CD4-positive, alpha-beta T cell (primary cell): Measurements from ENCODE around the gene NDUFAF3. TPM values are rescaled to one million over a fixed set of nuclear protein-coding genes. Genes with fewer than 3 reads are reported as not detected.

ENCODE experiments used
- ATAC-seq: fragments of 200-7000 bp; cut with Tn5 transposase; one replicate; pipeline ENCODE4 v1.10.0; 2022; ENCODE audit warnings: mild to moderate bottlenecking; ENCODE audit not compliant: poor library complexity
- CTCF ChIA-PET: fragments of 350-600 bp; sonication (Branson Sonifier 250); formaldehyde crosslinking; loops from one replicate; lab custom pipeline; 2021; ENCODE audit warnings: antibody characterized with exemption, inconsistent platforms; lab: Charles Lee
- POLR2A ChIA-PET: fragments of 350-600 bp; sonication (Branson Sonifier 250); formaldehyde crosslinking; loops from one replicate; lab custom pipeline; 2021; ENCODE audit warnings: antibody characterized with exemption, inconsistent platforms; lab: Charles Lee
- DNase-seq, 14 experiments: peaks; one replicate each; pipeline ENCODE4 v3.0.0-alpha.2; 2013 to 2020; ENCODE audit warnings: mixed read lengths in 2 of 14
- H3K27ac ChIP-seq, 2 donors: one replicate each; pipeline versions ENCODE4 v1.5.1 to v1.7.0; 2013; ENCODE audit warnings: low read length in 2 of 2, low read depth in 1 of 2, mild to moderate bottlenecking in 1 of 2
- H3K27me3 ChIP-seq, 2 experiments: 1 replicate in 1 of 2; 2 replicates in 1 of 2; pipeline versions ENCODE4 v1.6.1 to v1.7.0; 2013; ENCODE audit warnings: low read length in 2 of 2, control low read depth in 1 of 2, mild to moderate bottlenecking in 1 of 2, moderate library complexity in 1 of 2; ENCODE audit not compliant: insufficient read depth in 2 of 2, control insufficient read depth in 1 of 2
- H3K36me3 ChIP-seq: one replicate; pipeline ENCODE4 v1.6.1; 2013; ENCODE audit warnings: low read length, control low read depth; ENCODE audit not compliant: insufficient read depth
- H3K4me1 ChIP-seq: one replicate; pipeline ENCODE4 v1.6.1; 2013; ENCODE audit warnings: low read length, control low read depth; ENCODE audit not compliant: insufficient read depth
- H3K4me3 ChIP-seq: one replicate; pipeline ENCODE4 v1.5.1; 2013; ENCODE audit warnings: mild to moderate bottlenecking, low read length, moderate library complexity
- H3K9me3 ChIP-seq, 2 experiments: 1 replicate in 1 of 2; 2 replicates in 1 of 2; pipeline versions ENCODE4 v1.6.1 to v1.7.0; 2013; ENCODE audit warnings: low read length in 2 of 2, mild to moderate bottlenecking in 2 of 2, control low read depth in 1 of 2, moderate library complexity in 1 of 2; ENCODE audit not compliant: control insufficient read depth in 1 of 2, insufficient read depth in 1 of 2
- H3K27ac Mint-ChIP-seq: one replicate; pipeline ENCODE4 v1.8.0; 2020; ENCODE audit warnings: mixed read lengths
- H3K27me3 Mint-ChIP-seq: one replicate; pipeline ENCODE4 v1.8.0; 2021; ENCODE audit warnings: mixed read lengths
- H3K36me3 Mint-ChIP-seq: one replicate; pipeline ENCODE4 v1.8.0; 2021; ENCODE audit warnings: low read depth, mixed read lengths
- H3K4me1 Mint-ChIP-seq: one replicate; pipeline ENCODE4 v1.8.0; 2021; ENCODE audit warnings: low read depth, mixed read lengths
- H3K4me3 Mint-ChIP-seq: one replicate; pipeline ENCODE4 v1.8.0; 2020; ENCODE audit warnings: mild to moderate bottlenecking, mixed read lengths
- H3K9me3 Mint-ChIP-seq: one replicate; pipeline ENCODE4 v1.8.0; 2020; ENCODE audit warnings: mixed read lengths
- intact Hi-C, 2 experiments: fragments of 100-400 bp; cut with DNase I in 1 of 2; cut with micrococcal nuclease in 1 of 2; formaldehyde crosslinking; loops; one replicate each; pipeline versions ENCODE4 v1.15.1 to v1.9.0; 2023 to 2025; cut with DNase I, micrococcal nuclease
- total RNA-seq, 174 experiments: library from RNA in 2 of 174; stranded (reverse) in 2 of 174; gene quantifications; one replicate each; pipeline ENCODE4 v1.2.3 and lab custom pipeline; 2021 to 2026
- TF ChIP-seq, protein P1 (sequence below): fragments of 200-600 bp; IDR thresholded peaks from one replicate; pipeline ENCODE4 v1.8.0; 2022; ENCODE audit warnings: antibody characterized with exemption, mild to moderate bottlenecking

Gene NDUFAF3
- total RNA-seq, 2 experiments from 2014 or later, result 52.7 to 53.2 TPM

DNA sequence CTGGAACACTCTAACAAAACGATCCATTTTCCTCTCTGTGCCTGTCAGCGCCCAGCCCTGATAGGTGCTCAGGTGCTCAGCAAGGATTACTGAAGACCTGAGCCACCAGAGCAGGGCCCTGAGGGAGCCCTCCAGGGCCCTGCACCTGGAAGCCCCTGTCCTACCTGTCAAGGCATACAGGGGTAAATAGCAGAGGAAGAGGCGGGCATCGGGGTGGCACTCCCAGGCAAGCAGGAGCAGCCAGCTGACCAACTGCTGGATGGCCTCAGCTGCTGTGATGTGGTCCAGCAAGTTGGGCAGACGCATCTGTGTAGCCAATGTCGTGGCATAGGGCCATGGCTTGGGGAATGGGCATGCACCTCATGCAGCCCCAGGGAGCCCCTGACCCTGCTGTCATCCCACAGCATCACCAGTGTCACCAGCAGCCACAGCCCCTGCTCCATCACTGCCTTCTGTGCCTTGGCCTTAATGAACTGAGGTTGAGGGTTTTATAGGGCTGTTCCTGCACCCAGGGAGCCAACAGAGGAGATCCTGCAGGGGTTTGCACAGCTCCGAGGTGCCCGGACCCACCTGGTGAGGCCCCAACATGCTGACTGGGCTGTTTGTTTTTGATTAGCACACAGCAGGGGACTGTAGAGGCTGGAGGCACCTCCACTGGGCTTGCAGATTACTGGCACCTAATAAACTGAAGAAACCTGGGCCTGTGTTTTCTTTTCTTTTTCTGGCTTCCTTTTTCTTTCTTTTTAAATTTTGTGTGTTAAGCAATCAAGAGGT is 22.6 kb upstream of the NDUFAF3 start:
- CTCF ChIA-PET, result no interaction called here

DNA sequence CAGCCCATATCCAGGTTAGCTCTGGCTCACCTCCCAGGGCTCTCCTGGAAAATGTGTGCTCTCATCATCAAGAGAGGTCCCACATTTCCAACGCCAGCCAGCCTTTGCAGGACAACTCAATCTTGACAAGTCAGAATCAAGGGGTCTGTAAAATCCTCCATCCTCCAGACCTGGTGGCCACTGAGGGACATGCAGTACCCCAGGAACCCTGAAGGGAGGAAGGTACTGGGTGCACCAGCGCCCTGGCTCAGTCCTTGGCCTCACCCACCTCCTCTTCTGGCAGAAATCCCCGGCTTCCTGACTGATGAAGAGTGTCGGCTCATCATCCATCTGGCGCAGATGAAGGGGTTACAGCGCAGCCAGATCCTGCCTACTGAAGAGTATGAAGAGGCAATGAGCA is 20.8 kb upstream of the NDUFAF3 start:
- no peak overlapping the region for H3K4me3 ChIP-seq
- H3K27ac ChIP-seq, result no peak overlapping the region
- no peak for DNase-seq
- H3K9me3 ChIP-seq, result no peaks in the 10 kb centered on the region
- TF ChIP-seq, protein P1, sequence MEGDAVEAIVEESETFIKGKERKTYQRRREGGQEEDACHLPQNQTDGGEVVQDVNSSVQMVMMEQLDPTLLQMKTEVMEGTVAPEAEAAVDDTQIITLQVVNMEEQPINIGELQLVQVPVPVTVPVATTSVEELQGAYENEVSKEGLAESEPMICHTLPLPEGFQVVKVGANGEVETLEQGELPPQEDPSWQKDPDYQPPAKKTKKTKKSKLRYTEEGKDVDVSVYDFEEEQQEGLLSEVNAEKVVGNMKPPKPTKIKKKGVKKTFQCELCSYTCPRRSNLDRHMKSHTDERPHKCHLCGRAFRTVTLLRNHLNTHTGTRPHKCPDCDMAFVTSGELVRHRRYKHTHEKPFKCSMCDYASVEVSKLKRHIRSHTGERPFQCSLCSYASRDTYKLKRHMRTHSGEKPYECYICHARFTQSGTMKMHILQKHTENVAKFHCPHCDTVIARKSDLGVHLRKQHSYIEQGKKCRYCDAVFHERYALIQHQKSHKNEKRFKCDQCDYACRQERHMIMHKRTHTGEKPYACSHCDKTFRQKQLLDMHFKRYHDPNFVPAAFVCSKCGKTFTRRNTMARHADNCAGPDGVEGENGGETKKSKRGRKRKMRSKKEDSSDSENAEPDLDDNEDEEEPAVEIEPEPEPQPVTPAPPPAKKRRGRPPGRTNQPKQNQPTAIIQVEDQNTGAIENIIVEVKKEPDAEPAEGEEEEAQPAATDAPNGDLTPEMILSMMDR, result no peak
- no peaks in the 10 kb centered on the region for H3K27me3 ChIP-seq
- POLR2A ChIA-PET, result interaction anchor here (1.2 kb wide), 1 partner anchor 28 kb away, joined by 3 read pairs; the partner anchor contains the start of gene IMPDH2
- peaks cover 3% of the 10 kb centered on the region for H3K4me1 ChIP-seq
- CTCF ChIA-PET, result no interaction called here
- H3K4me3 Mint-ChIP-seq, result no peak overlapping the region
- H3K27ac Mint-ChIP-seq, result no peak overlapping the region
- intact Hi-C loops, result no loop called here
- no peaks in the 10 kb centered on the region for H3K36me3 Mint-ChIP-seq
- ATAC-seq, result no peak
- peaks cover 8% of the 10 kb centered on the region for H3K36me3 ChIP-seq
- no peaks in the 10 kb centered on the region for H3K9me3 Mint-ChIP-seq
- peaks cover under 1% of the 10 kb centered on the region for H3K4me1 Mint-ChIP-seq
- no peaks in the 10 kb centered on the region for H3K27me3 Mint-ChIP-seq

More for the DNA sequence above, 22.6 kb upstream of the NDUFAF3 start:
- POLR2A ChIA-PET, result no interaction called here
- Mint-ChIP-seq H3K36me3 (peaks cover 10% of the 10 kb centered on the region), H3K4me3 (no peak overlapping the region), H3K27ac (peak overlapping the region; percentile 44), H3K9me3 (no peaks in the 10 kb centered on the region), H3K27me3 (no peaks in the 10 kb centered on the region), H3K4me1 (no peaks in the 10 kb centered on the region)
- Histone ChIP-seq H3K27ac (no peak overlapping the region), H3K4me1 (no peaks in the 10 kb centered on the region), H3K4me3 (no peak overlapping the region), H3K9me3 (no peaks in the 10 kb centered on the region), H3K36me3 (peaks cover 12% of the 10 kb centered on the region), H3K27me3 (no peaks in the 10 kb centered on the region)
- TF ChIP-seq, protein P1, result no peak
- ATAC-seq (no peak), DNase-seq (no peak)
- intact Hi-C loops, result no loop called here

DNA sequence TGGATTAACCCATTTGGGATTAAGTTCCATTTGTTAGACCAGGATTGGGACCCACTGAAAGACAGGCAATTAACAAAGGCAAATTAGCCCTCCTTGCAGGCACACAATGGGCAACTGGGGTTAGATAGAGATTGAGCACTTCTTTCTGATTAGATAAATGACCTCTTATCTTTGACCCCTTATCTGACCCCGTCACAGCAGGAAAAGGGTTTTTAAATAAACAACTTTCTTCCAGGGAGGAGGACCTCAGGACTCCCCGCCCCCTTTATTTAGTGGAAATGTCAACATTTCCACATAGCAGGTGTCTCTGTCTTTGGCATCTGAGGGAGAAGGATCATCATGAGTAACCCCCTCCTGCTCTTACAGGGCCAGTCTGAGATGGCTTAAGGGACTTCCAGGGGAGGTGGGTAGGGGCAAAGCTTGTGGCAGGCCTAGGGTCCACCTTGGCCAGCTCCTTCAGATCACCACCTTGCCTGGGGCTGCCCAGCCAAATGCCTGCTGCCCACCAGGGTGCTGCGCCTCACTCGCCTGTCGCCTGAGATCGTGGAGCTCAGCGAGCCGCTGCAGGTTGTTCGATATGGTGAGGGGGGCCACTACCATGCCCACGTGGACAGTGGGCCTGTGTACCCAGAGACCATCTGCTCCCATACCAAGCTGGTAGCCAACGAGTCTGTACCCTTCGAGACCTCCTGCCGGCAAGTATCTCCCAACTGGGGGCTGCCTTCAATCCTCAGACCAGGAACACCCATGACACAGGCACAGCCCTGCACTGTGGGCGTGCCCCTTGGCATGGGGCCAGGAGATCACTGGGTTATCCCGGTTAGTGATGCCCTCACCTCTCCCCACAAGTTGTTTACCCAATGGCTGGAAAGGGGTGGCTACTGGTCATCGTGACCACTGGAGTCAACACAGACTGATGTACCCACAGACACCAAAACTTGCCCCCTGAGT is 17.3 kb upstream of the NDUFAF3 start:
- Histone ChIP-seq H3K4me3 (no peak overlapping the region), H3K4me1 (peaks cover 25% of the 10 kb centered on the region), H3K9me3 (no peaks in the 10 kb centered on the region), H3K27me3 (no peaks in the 10 kb centered on the region), H3K36me3 (peaks cover 9% of the 10 kb centered on the region), H3K27ac (no peak overlapping the region)
- DNase-seq (no peak), ATAC-seq (no peak)
- H3K4me3 Mint-ChIP-seq, result peak overlapping the region; percentile 15
- intact Hi-C loops, result loop anchor here in 1 of 2 experiments (5.0 kb wide), 2 partner anchors 702 to 1492 kb away; partner anchors contain the start of genes ELP6 and NME6
- H3K9me3 Mint-ChIP-seq, result no peaks in the 10 kb centered on the region
- H3K4me1 Mint-ChIP-seq, result peaks cover 24% of the 10 kb centered on the region
- H3K36me3 Mint-ChIP-seq, result peaks cover 14% of the 10 kb centered on the region
- H3K27me3 Mint-ChIP-seq, result no peaks in the 10 kb centered on the region
- CTCF ChIA-PET, result interaction anchor here (5.2 kb wide), 1 partner anchor 16 kb away, joined by 100 read pairs; the partner anchor contains the start of gene P4HTM
- H3K27ac Mint-ChIP-seq, result no peak overlapping the region
- POLR2A ChIA-PET, result interaction anchor here (8.0 kb wide), 1 partner anchor 17 kb away, joined by 331 read pairs; the partner anchor contains the start of genes DALRD3 and NDUFAF3
- TF ChIP-seq, protein P1, result no peak
